Common myeloid progenitor, CD34-positive (primary cell): ENCODE results near the gene CARM1.

ENCODE experiments used
- CTCF ChIA-PET: fragments of 350-600 bp; sonication (Branson Sonifier 250); formaldehyde crosslinking; loops from one replicate; lab custom pipeline; 2021; ENCODE audit warnings: antibody characterized with exemption; lab: Charles Lee
- POLR2A ChIA-PET: fragments of 350-600 bp; sonication (Branson Sonifier 250); formaldehyde crosslinking; loops from one replicate; lab custom pipeline; 2021; ENCODE audit warnings: antibody characterized with exemption; lab: Charles Lee
- DNase-seq, 3 donors: peaks; one replicate each; pipeline versions ENCODE4 v3.0.0 to v3.0.0-alpha.2; 2013
- H3K27ac ChIP-seq, 2 experiments: 1 replicate in 1 of 2; 2 replicates in 1 of 2; pipeline ENCODE4 v1.7.0; 2013; ENCODE audit warnings: inconsistent platforms in 2 of 2, low read length in 2 of 2, mild to moderate bottlenecking in 2 of 2, low read depth in 1 of 2, moderate library complexity in 1 of 2; ENCODE audit not compliant: severe bottlenecking in 2 of 2, insufficient read depth in 1 of 2, poor library complexity in 1 of 2
- H3K27me3 ChIP-seq, 5 experiments: replicated peaks in 2 of 5; 1 replicate in 3 of 5; 2 replicates in 2 of 5; pipeline versions ENCODE4 v1.6.1 to v1.7.0; 2013; ENCODE audit warnings: low read length in 4 of 5, mild to moderate bottlenecking in 2 of 5, moderate library complexity in 2 of 5, inconsistent platforms in 1 of 5; ENCODE audit not compliant: insufficient read depth in 5 of 5, control insufficient read depth in 4 of 5
- H3K36me3 ChIP-seq, 4 experiments: 1 replicate in 2 of 4; 2 replicates in 2 of 4; pipeline versions ENCODE4 v1.6.1 to v1.7.0; 2013; ENCODE audit warnings: low read length in 3 of 4, control low read depth in 1 of 4, mild to moderate bottlenecking in 1 of 4; ENCODE audit not compliant: control insufficient read depth in 4 of 4, insufficient read depth in 4 of 4
- H3K4me1 ChIP-seq, 4 experiments: 1 replicate in 3 of 4; 2 replicates in 1 of 4; pipeline versions ENCODE4 v1.6.1 to v1.7.1; 2013; ENCODE audit warnings: low read length in 3 of 4, mild to moderate bottlenecking in 3 of 4, control low read depth in 1 of 4, inconsistent platforms in 1 of 4, moderate library complexity in 1 of 4; ENCODE audit not compliant: control insufficient read depth in 4 of 4, insufficient read depth in 4 of 4; ENCODE audit errors: control extremely low read depth in 1 of 4
- H3K4me3 ChIP-seq, 7 experiments: 1 replicate in 4 of 7; 2 replicates in 3 of 7; pipeline versions ENCODE4 v1.5.1 to v1.7.0; 2013; ENCODE audit warnings: mild to moderate bottlenecking in 7 of 7, low read length in 6 of 7, moderate library complexity in 6 of 7, inconsistent platforms in 2 of 7, low read depth in 2 of 7, control low read depth in 1 of 7; ENCODE audit not compliant: insufficient read depth in 4 of 7, control insufficient read depth in 1 of 7; ENCODE audit errors: extremely low read depth in 1 of 7
- H3K9me3 ChIP-seq, 5 experiments: 1 replicate in 4 of 5; 2 replicates in 1 of 5; pipeline versions ENCODE4 v1.6.1 to v1.7.1; 2013; ENCODE audit warnings: low read length in 4 of 5, mild to moderate bottlenecking in 2 of 5, inconsistent platforms in 1 of 5, low read depth in 1 of 5, moderate library complexity in 1 of 5; ENCODE audit not compliant: control insufficient read depth in 4 of 5, insufficient read depth in 2 of 5; ENCODE audit errors: control extremely low read depth in 1 of 5
- WGBS: methylation state at CpG from one replicate; pipeline ENCODE4 v1.1.5; 2013; ENCODE audit not compliant: insufficient coverage; 5-methylcytosine and 5-hydroxymethylcytosine counted together

CARM1 gene

DNA sequence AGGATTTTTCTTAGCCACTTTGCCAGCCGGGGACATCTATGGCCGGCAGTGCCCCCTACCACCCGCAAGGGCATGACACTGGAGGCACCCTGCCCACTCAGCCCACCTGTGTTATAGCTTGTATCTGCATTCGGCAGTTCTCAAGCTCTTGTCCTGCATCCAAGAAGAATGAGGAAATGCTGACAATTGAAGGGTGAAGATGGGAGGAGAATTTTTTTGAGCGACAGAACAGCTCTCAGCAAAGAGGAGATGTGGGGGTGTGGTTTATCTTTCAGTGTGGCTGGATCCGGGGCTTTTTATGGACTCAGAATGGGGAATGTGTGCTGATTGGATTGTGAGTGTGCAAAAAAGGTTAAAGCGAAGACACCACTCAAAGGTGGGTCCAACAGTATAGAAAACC is 28.6 kb upstream of the CARM1 start:
- Histone ChIP-seq H3K4me1 (peaks cover 0 to 3% (median 2%) of the 10 kb centered on the region in 4 experiments), H3K4me3 (no peak overlapping the region), H3K27me3 (no peaks in the 10 kb centered on the region), H3K9me3 (peaks cover 0 to 10% (median 4%) of the 10 kb centered on the region in 5 experiments), H3K36me3 (no peaks in the 10 kb centered on the region), H3K27ac (no peak overlapping the region)
- ChIA-PET POLR2A (interaction anchor here (0.7 kb wide), 1 partner anchor 24 kb away, joined by 4 read pairs; no protein-coding TSS in a partner anchor), CTCF (interaction anchor here (1.2 to 1.8 kb wide), 4 partner anchors 10 to 21 kb away, joined by 4 to 9 read pairs (median 6); no protein-coding TSS in a partner anchor)
- 96% methylated on average over 7 of the region's 7 CpGs for WGBS
- DNase-seq = no peak

- H3K9me3 ChIP-seq = peaks cover 0 to 10% (median 4%) of the 10 kb centered on the region in 5 experiments
- WGBS = 100% methylated on average over 1 of the region's 2 CpGs
- H3K27me3 ChIP-seq = no peaks in the 10 kb centered on the region
- peaks cover 0 to 7% (median 4%) of the 10 kb centered on the region in 4 experiments for H3K36me3 ChIP-seq
- H3K4me1 ChIP-seq = peaks cover 3 to 13% (median 11%) of the 10 kb centered on the region in 4 experiments
- POLR2A ChIA-PET = no interaction called here
- H3K27ac ChIP-seq = no peak overlapping the region
- peak in 2 of 3 donors; percentile 29 to 36 for DNase-seq
- no peak overlapping the region for H3K4me3 ChIP-seq
- CTCF ChIA-PET = interaction anchor here (0.6 to 2.0 kb wide), 9 partner anchors 8 to 335 kb away, joined by 3 to 9 read pairs (median 4); no protein-coding TSS in a partner anchor
Measured at GRCh38 chr19:10846500-10847202, 24.7 kb upstream of the CARM1 start.

DNA sequence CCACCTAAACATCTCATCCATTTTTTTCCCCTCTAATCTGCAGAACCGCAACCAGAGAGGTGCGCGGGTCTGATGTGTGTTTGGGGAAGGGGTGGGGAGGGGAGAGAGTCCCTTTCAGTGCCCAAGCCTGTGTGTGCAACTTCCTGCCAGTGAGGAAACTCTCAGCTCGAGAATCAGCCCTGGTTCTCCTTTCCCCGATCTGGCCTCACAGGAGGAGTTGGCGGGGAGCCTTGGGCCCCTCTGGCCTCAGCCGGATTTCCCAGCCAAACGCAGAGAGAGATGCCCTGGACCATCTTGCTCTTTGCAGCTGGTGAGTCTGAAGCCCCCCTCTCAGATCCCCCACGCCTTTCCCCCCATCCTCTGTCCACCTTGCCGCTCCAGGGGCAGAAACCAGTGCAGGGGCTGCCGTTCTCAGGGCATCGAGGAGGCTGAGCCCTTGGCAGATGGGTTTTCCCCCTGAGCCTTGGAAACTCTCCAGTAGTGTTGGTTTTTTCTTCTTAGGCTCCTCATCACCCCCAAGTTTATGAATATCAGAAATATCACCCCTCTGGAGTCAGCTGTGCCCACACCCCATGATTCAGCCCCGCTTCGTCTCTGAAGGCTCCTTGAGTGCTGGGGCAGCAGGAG is 23.0 kb upstream of the CARM1 start, which contains the start of gene C19orf38:
Gene C19orf38 (plus strand): TSS at position 186 of the 627 bp plus-strand sequence. CDS start 94 bp downstream, at position 280.
- Histone ChIP-seq H3K4me1 (peaks cover 3 to 13% (median 11%) of the 10 kb centered on the region in 4 experiments), H3K27me3 (no peaks in the 10 kb centered on the region), H3K4me3 (peak within 1 kb of the TSS; percentile 22 to 80 (median 52)), H3K9me3 (peaks cover 0 to 10% (median 4%) of the 10 kb centered on the region in 5 experiments), H3K27ac (peak within 1 kb of the TSS in 1 of 2 experiments; percentile 71), H3K36me3 (peaks cover 3 to 13% (median 6%) of the 10 kb centered on the region in 4 experiments)
- ChIA-PET POLR2A (interaction anchor here (0.8 kb wide), 1 partner anchor 76 kb away, joined by 5 read pairs; no protein-coding TSS in a partner anchor), CTCF (interaction anchor here (1.7 to 10.0 kb wide), 2 partner anchors 13 to 15 kb away, joined by 3 to 97 read pairs; partner anchors contain the start of gene TMED1)
- peak; percentile 26 to 74 (median 71) for DNase-seq
- WGBS = 0% methylated on average over 9 of the region's 14 CpGs

- H3K27ac ChIP-seq = no peak overlapping the region
- CTCF ChIA-PET = interaction anchor here (1.5 to 10.0 kb wide), 3 partner anchors 9 to 12 kb away, joined by 4 to 97 read pairs (median 5); no protein-coding TSS in a partner anchor
- DNase-seq = no peak
Measured at GRCh38 chr19:10850631-10851030, 20.7 kb upstream of the CARM1 start.

DNA sequence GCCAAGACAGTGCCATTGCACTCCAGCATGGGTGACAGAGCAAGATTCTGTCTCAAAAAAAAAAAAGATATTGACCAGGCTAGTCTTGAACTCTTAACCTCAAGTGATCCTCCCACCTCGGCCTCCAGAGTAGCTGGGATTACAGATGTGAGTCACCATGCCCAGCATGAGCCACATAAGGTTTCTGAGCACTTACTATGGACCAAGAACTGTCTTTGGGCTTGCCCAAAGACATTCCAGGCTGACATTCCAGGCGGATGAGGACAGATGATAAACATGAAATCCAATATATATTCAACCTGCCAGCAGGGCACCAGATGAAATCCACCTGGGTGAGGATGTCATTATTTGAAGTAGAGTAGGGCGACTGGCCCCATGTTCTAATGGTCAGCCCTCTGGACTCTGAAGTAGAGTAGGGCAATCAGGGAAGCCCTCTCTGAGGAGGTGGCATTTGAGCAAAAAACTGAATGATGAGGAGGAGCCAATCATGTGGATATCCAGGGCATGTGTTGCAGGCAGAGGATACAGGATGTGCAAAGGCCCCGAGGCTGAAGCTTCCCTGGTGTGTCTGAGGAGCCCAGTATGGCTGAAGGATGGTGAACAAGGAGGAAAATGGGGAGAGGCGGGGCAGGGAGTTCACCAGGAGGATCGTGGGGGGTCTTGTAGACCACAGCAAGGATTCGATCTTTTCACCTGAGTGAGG is 19.1 kb upstream of the CARM1 start:
- H3K4me1 ChIP-seq = peaks cover 3 to 13% (median 11%) of the 10 kb centered on the region in 4 experiments
- H3K9me3 ChIP-seq = no peaks in the 10 kb centered on the region
- H3K4me3 ChIP-seq = no peak overlapping the region
- ChIA-PET POLR2A (no interaction called here), CTCF (interaction anchor here (1.0 to 10.0 kb wide), 4 partner anchors 9 to 33 kb away, joined by 3 to 97 read pairs (median 6); no protein-coding TSS in a partner anchor)
- H3K27me3 ChIP-seq = no peaks in the 10 kb centered on the region
- DNase-seq = no peak
- no peak overlapping the region for H3K27ac ChIP-seq
- peaks cover 4 to 20% (median 12%) of the 10 kb centered on the region in 4 experiments for H3K36me3 ChIP-seq
- WGBS = 97% methylated on average over 3 of the region's 7 CpGs

More at GRCh38 chr19:10850631-10851030, 20.7 kb upstream of the CARM1 start:
- POLR2A ChIA-PET = no interaction called here
- peaks cover 3 to 13% (median 11%) of the 10 kb centered on the region in 4 experiments for H3K4me1 ChIP-seq
- H3K9me3 ChIP-seq = peaks cover 0 to 10% (median 4%) of the 10 kb centered on the region in 5 experiments
- no peak overlapping the region for H3K4me3 ChIP-seq
- H3K27me3 ChIP-seq = no peaks in the 10 kb centered on the region
- 97% methylated on average over 4 of the region's 5 CpGs for WGBS
- peaks cover 4 to 16% (median 8%) of the 10 kb centered on the region in 4 experiments for H3K36me3 ChIP-seq

DNA sequence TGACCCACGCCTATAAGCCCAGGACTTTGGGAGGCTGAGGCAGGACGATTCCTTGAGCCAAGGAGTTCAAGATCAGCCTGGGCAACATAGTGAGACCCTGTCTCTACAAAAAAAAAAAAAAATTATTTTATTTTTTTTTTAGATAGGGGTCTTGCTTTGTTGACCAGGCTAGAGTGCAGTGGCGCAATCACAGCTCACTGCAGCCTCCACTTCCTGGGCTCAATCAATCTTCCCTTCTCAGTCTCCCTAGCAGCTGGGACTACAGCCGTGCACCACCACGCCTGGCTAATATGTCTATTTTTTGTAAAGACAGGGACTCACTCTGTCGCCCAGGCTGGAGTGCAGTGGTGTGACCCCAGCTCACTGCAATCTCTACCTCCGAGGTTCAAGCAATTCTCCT is 18.4 kb upstream of the CARM1 start:
- DNase-seq = no peak
- Histone ChIP-seq H3K36me3 (peaks cover 4 to 20% (median 12%) of the 10 kb centered on the region in 4 experiments), H3K27me3 (no peaks in the 10 kb centered on the region), H3K9me3 (no peaks in the 10 kb centered on the region), H3K4me3 (no peak overlapping the region), H3K4me1 (peaks cover 0 to 11% (median 10%) of the 10 kb centered on the region in 4 experiments), H3K27ac (no peak overlapping the region)
- ChIA-PET POLR2A (no interaction called here), CTCF (interaction anchor here (1.0 to 10.0 kb wide), 3 partner anchors 9 to 32 kb away, joined by 3 to 97 read pairs (median 7); no protein-coding TSS in a partner anchor)
- WGBS = 100% methylated on average over 6 of the region's 7 CpGs
